HG03457 (cell line): ENCODE measurements around the gene PRR5L.
A peak's percentile ranks its signal among the peaks of the same experiment; 100 is the strongest.
"Not testable (repeated sequence)": the region's sequence is repeated elsewhere in the genome, so short reads cannot be mapped to it uniquely, and the experiment has no call there.

Experiments
- ATAC-seq: cut with Tn5 transposase; IDR thresholded peaks from one replicate; pipeline ENCODE4 v1.9.1; 2021; ENCODE audit warnings: moderate number of reproducible peaks; ENCODE audit not compliant: unreplicated experiment

The PRR5L gene

DNA sequence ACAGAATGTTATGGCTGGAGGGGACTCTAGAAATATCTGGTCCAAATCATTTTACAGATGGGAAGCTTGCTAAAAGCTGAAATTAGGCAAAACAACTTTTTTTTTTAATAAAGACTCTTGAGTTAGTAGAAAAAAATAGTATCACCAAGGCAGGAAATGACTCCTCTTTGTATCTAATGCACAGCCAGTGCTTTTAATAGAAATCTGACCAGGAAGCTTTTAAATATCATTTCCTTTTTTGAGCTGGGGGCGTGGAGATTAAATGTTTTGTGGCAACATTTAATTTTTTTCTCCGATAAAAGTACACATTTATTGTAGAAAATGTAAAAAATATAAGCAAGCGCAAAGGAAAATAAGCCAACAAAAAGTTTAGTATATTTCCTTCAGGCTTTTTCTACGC lies 191.5 kb downstream of the PRR5L start:
- ATAC-seq = no peak

DNA sequence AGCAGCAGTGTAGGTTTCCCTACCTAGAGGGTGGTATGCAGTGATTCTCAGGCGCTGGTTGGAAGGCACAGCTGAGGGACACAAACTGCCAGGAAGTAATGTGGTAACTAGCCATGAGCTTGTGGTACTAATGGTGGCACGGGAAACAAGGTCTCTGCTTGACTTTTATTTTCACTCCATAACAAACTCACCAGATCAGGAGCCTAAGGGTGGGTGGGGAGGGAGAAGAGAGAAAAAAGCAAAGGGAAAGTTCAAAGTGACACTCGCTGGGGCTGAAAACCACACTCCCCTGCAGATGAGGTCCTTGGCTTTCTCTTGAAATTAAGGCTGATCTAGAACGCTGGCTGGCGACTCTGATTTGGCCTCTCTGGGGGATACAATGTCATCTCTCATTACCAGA lies 192.0 kb downstream of the PRR5L start:
- ATAC-seq = no peak

DNA sequence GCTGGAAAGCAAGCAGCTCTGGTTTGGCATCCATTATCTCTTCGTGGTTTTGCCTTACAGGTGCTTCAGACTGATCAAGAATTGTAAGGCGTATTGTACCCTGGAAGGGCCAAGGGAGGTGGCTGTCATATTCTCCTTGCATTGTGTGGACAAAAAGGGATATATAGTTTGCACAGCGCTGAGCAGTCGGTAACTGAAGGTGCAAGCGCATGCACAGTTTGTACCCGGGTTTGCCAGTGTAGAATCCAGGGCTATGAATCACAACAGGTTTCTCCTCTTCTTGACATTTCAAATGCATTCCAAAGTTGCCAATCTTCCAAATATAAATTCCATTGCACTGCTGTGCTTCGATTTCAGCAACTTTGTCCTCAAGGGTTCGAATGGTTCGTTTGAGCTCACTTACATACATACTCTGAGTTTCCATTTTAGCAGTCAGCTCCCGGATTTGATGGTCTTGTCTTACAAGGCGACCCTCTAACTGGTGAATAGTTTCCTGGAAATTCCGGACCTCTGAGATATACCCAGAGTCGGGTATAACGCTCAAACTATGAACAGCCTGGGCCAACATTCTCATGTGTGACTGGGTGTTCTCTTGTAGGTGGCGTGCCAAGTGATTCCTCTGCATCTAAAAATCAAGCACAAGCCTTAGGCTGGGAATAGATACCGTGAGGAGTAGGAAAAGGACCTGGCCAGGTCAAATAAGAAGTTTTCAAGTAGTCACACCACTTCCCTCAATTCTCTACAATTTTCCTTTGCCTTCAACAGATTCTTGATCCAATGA lies 194.1 kb downstream of the PRR5L start:
- no peak for ATAC-seq

DNA sequence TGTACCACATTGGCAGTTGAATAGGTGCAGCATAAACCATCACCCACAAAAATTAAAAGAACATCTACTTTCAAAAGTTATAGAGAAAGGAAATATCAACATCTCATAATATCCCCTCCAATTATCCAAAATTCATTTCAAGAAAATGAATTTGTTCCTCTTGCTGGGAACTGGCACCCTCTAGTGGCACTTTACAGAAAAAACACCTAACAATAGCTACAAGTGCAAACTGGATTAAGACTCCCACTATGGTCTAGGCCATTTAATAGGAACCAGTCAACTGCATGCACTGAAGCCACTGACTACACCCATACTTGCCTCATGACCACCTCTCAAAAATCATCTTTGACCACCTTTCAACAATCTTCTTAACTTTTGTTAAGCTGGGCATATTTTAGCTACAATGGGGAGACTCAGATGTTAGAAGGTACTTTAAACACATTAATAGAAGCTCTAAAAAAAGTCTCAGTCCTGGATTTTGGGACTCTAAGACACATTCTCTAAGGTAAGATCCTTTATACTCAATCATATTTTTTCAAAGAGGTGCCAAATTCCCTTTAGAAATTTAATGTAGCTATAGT lies 196.7 kb downstream of the PRR5L start:
- ATAC-seq = no peak

DNA sequence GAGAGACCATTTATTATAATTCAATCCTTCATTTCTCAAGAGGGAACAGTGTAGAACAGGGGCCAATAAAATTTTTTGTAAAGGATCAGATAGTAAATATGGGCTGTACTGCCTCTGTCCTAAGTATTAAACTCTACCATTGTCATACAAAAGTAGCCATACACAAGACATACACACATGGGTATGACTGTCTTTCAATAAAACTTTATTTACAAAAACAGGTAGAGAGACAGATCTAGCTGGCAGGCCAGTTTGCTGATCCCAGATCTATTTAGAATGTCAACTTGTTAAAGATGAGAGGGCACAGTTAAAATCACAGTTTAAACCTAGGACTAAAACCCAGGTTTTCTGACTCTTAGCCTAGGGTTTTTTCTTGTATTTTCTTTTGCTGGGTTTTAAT lies 197.2 kb downstream of the PRR5L start:
- ATAC-seq = no peak

DNA sequence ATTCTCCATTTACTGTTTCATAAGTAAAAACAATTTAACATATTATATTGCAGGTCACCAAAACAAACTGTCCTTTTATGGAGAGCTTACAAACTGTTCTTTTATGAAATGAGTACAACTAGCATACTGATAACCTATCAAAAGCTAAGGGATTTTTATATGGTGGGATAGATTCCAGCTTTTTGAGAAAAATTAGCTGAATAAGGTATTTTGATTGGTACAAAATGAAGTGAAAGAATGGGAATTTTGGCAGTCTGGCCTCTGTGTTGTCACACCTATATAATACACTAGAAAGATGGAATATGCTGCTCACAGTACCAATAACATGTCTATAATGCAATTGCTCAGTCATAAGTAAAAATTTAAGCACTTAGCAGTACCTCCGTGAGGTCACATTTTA lies 202.6 kb downstream of the PRR5L start:
- no peak for ATAC-seq

DNA sequence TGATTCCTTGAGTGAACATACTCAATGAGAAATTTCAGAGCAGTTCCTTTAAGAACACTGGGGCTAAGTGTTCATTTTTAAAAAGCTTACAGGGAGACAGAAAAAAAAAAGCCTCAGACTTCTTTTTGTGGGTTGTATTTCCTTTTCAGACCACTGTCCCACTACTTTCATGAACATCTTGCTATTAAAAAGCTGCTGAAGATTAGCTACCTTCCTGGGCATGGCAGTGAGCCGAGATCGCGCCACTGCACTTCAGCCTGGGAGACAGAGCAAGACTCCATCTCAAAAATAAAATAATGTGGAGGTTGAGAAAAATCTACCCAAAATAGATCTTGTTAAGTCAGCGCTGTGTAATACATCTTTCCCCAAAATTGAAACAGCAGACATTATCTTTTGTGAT lies 203.2 kb downstream of the PRR5L start:
- ATAC-seq = no peak

DNA sequence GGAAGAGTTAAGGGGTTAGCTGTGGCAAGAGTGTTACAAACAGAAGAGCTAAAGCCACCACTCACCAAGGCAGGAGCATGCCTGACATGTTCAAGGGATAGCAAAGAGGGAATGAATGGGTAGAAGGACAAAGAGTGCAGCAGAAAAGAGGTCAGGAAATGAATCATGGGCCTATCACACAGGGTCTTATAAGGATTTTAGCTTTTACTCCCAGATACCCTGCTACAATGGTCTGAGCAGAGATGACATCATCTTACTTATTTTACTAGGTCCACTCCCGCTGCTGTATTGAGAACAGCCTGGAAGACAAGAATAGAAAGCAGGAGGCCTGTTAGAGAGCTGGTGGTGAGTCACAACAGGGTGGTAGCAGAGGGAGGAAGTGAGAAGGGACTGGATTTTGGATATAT lies 204.2 kb downstream of the PRR5L start:
- ATAC-seq = peak; percentile 47

DNA sequence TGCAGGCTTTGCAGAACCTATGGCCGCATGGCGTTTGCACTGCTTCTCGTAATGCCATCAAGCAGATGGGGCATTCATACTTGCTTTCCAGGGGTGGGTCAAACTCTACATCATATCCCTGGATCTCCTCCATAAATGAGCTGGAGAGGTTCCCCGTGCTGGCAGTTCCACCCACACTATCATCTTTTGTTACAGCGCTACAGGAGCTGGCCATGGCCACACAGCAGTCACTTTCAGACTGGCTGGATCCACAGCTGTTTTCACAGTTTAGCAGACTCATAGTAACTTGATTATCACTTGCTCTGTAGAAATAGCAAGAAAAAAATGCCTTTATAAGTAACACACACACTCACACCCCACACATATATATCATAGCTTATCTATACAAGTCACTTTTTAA lies 205.1 kb downstream of the PRR5L start:
- no peak for ATAC-seq

DNA sequence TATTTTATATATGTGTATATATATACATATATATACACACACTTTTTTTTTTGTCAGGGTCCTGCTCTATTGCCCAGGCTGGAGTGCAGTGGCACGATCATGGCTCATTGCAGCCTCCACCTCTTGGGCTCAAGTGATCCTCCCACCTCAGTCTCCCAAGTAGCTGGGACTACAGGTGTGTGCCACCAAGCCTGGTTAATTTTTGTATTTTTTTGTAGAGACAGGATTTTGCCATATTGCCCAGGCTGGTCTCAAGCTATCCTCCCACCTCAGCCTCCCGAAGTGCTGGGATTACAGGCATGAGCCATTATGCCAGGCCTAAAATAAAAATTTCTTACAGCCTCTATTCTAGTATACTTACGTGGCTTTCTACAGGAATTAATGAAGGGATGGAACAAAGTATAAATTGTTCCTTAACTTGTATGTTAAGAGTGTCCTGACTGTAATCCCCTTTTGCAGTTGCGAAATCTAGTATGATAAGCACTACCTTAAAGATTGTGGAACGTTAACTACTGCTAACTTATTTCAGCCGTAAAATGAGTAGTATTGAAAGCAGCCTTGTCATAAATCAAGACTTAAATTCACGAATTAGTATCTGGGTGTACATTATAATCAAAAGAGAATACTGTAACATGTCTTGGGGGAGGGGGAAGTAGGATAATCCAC lies 211.9 kb downstream of the PRR5L start:
- no peak for ATAC-seq

DNA sequence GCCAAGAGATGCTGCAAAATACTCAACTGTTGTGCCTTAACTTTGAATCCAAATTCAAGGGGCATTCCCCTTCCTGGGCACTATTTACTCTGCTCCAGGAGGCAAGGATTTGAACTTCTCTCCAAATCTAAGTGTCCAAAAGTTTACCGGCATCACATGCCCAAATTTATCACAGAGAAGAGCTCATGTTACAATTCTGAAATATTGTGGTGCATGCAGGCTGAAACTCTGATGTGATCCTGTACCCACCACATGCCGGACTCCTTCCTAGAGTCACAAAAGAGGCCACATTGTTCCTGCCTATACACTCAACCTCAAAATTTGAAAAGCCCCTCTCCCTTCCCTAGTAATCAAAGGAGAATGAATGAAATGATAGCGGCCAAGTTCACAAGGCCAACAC lies 212.7 kb downstream of the PRR5L start:
- ATAC-seq = no peak

DNA sequence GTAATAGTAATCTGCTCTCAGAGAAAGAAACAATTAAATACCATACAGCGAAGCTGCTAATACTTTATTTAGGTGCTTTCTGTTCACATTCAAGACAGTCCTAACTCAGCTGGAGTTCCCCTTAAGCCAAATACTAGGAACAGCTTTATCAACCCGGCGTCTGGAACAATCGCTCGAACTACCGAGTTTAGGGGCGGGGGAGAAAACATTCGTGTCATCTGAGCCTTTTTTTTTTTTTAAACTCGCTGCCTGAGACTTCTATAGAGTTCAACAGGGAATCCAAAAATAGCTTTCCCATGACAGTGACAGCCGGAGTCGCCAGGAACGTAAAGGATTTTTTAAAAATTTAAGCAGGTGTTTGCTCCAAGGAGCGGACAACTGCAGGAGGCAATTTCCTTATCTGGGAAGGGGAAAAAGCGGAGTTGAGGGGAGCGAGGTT lies 213.1 kb downstream of the PRR5L start:
- ATAC-seq = no peak

DNA sequence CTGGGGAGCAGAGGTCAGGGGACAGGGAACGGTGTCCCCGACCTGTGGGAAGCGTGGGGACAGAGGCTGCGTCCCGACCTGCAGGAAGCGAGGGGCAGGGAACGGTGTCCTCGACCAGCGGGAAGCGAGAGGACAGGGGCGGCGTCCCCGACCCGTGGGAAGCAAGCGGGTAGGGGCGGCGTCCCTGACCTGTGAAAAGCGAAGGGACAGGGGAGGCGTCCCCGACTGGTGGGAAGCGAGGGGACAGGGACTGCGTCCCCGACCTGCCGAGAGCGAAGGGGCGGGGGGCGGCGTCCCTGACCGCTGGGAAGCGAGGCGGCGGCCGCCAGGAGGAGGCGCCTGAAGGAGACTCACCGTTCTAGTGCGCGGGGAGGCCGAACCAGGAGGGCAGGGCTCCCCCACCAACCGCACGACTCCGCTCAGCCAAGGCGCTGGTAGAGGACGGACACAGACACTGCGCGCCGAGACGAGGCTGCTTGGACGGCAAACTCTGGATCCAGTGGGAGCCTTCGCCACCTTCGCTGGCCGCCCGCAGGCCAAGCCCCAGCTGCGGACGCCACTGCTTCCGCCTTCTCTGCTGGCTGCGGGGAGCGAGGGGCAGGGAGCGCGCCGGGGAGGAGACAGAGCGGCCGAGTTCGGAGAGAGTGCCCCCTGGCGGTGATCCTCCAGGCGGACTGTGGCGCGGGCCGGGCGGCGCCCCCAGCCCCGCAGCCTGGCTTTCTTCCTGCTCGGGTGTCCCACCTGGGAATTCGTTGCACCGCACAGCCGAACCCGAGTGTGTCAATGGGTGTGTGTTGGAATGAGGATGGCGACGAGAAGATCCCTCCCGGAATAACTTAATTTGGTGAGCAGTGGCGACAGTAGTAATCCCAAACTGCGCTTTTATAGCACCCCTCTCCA lies 213.9 kb downstream of the PRR5L start, which contains the start of gene TRAF6:
Gene TRAF6, minus strand, starts transcription at position 579 of the 900 bp plus-strand sequence. CDS start 8,757 bp downstream, outside the sequence.
- ATAC-seq = peak; percentile 93

DNA sequence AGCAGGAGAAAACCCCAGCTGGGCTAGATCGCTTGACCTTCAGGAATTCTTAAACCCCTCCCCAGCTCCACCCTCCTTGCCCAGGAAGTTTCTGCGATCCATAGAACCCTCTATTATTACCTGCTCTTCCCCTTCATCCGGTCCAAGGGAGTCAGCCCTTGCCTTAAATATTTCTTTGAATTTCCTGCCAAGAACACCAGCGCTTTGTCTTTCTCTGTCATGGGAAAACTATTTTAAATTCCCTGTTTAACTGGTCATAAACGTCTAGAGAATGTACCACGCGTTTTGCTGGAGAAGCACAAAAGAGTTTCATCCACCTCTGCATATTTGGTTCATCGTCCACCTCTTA lies 214.5 kb downstream of the PRR5L start:
- no peak for ATAC-seq

DNA sequence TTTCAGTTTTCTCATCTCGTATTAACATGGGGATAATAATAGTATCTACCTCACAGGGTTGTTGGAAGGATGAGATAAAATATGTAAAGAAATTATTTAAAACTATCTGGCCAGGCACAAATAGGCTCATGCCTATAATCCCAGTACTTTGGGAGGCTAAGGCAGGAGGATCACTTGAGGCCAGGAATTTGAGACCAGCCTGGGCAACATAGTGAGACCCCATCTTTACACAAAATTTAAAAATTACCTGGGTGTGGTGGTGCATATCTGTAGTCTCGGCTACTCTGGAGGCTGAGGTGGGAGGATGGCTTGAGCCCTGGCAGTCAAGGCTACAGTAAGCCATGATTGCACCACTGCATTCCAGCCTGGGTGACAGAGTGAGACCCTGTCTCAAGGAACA lies 215.0 kb downstream of the PRR5L start:
- not testable (repeated sequence) for ATAC-seq

DNA sequence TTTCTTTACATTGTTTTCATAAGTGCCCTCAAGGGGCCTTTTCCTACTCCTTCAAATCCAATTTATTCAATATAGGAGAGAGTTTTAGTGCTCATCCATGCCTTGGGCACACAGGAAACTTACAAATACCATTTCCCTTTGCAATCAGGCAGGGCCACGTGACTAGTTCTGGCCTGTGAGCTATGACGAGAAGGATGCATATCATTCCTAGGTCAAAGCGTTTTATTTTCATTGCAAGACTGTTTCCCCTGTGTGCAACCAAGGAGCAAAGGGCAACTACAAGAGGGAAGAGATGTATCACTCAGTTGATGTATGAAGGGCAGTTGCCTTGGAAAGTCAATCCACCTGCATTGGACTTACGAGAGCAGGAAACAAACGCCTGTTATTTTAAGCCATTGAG lies 215.9 kb downstream of the PRR5L start:
- no peak for ATAC-seq

DNA sequence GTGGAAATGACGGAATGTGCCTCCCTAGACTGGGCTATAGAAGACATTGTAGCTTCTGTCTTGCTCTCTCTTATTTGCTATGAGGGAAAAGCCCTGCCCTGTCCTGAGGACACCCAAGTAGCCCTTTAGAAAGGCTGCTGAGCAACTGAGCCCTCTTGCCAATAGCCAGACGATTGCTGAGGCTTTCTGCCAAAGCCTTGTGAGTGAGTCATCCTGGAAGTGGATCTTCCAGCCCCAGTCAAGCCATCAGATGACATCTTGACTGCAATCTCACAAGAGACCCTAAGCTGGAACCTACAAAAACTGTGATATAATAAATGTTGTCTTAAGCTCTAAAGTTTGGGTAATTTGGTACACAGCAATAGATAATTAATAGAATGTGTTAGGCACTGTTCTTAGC lies 217.9 kb downstream of the PRR5L start:
- ATAC-seq = no peak
